Body of pancreas (tissue), 4 donors: ENCODE measurements around the gene ADGRF3. TPM values are rescaled to one million over a fixed set of nuclear protein-coding genes. Genes with fewer than 3 reads are reported as not detected.
A peak's percentile ranks its signal among the peaks of the same experiment; 100 is the strongest.

Source experiments
- ATAC-seq: fragments of 150-250 bp; one replicate; pipeline ENCODE4 v1.9.1; 2016
- DNase-seq, 4 donors: peaks; one replicate each; pipeline ENCODE4 v3.0.0-alpha.2; 2019
- H3K27ac ChIP-seq, 4 donors: fragments of 200-600 bp; sonication (generic); 1 replicate in 3 of 4; 2 replicates in 1 of 4; pipeline versions ENCODE4 v1.5.1 to v1.6.1; 2016 to 2019; ENCODE audit warnings: mild to moderate bottlenecking in 1 of 4, mixed read lengths in 1 of 4, moderate library complexity in 1 of 4
- H3K27me3 ChIP-seq, 2 donors: fragments of 200-600 bp; sonication (generic); one replicate each; pipeline ENCODE4 v1.6.0; 2016; ENCODE audit warnings: mild to moderate bottlenecking in 1 of 2
- H3K36me3 ChIP-seq, 2 donors: fragments of 200-600 bp; sonication (generic); replicated peaks in 1 of 2; 2 replicates each; pipeline ENCODE4 v1.5.1; 2016; ENCODE audit warnings: low read depth in 2 of 2; ENCODE audit not compliant: insufficient read depth in 1 of 2
- H3K4me1 ChIP-seq: fragments of 200-600 bp; sonication (generic); one replicate; pipeline ENCODE4 v1.6.0; 2016
- H3K4me3 ChIP-seq, 2 donors: fragments of 200-600 bp; sonication (generic); 1 replicate in 1 of 2; 2 replicates in 1 of 2; pipeline ENCODE4 v1.5.1; 2016 to 2019
- H3K9me3 ChIP-seq, 3 donors: fragments of 200-600 bp; sonication (generic); 1 replicate in 2 of 3; 2 replicates in 1 of 3; pipeline ENCODE4 v1.5.1; 2016
- POLR2A ChIP-seq, 3 donors: fragments of 450-650 bp; IDR thresholded peaks; one replicate each; pipeline ENCODE4 v1.6.1; 2016; ENCODE audit warnings: antibody characterized with exemption in 3 of 3, mild to moderate bottlenecking in 2 of 3
- WGBS, 2 donors: methylation state at CpG; one replicate each; pipeline ENCODE4 v1.1.5; 2017; 5-methylcytosine and 5-hydroxymethylcytosine counted together
- intact Hi-C: fragments of 100-400 bp; cut with DNase I; formaldehyde crosslinking; loops from one replicate; pipeline ENCODE4 v1.15.1; 2023
- total RNA-seq, 2 donors: library from RNA; depleted of rRNA; stranded (reverse); fragments of >200 nt; gene quantifications; one replicate each; pipeline ENCODE4 v1.1.0, GENCODE V29; 2016
- TF ChIP-seq, protein P1 (sequence below), 7 experiments: fragments of 450-650 bp in 4 of 7; fragments of 200-600 bp in 3 of 7; sonication (generic) in 3 of 7; IDR thresholded peaks; one replicate each; pipeline ENCODE4 v1.5.1; 2016 to 2019; ENCODE audit warnings: antibody characterized with exemption in 7 of 7

ADGRF3 gene
- total RNA-seq, 2 donors from 2014 or later: not detected

DNA sequence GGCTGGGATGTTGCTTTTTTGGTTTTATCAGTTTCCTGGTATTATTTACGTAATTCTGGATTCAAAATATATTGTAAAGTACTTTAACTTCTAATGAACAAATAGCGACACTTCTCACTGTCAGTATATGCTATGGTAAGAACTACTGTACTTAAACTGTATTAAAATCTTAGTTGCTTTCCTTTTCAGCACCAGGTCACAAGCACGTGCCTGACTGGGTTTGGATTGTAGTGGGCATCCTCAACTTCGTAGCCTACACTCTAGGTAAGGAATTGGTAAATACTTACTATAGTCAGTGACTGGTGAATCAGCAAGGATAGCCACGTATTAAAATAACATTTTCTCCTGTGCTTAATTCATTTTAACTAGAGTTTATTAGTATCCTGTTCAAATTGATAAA lies 20.4 kb upstream of the ADGRF3 start:
- intact Hi-C loops: no loop called here
- ATAC-seq (no peak), DNase-seq (no peak)
- TF ChIP-seq, protein P1, sequence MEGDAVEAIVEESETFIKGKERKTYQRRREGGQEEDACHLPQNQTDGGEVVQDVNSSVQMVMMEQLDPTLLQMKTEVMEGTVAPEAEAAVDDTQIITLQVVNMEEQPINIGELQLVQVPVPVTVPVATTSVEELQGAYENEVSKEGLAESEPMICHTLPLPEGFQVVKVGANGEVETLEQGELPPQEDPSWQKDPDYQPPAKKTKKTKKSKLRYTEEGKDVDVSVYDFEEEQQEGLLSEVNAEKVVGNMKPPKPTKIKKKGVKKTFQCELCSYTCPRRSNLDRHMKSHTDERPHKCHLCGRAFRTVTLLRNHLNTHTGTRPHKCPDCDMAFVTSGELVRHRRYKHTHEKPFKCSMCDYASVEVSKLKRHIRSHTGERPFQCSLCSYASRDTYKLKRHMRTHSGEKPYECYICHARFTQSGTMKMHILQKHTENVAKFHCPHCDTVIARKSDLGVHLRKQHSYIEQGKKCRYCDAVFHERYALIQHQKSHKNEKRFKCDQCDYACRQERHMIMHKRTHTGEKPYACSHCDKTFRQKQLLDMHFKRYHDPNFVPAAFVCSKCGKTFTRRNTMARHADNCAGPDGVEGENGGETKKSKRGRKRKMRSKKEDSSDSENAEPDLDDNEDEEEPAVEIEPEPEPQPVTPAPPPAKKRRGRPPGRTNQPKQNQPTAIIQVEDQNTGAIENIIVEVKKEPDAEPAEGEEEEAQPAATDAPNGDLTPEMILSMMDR (IDR thresholded peaks at IDR 0.05): no peak
- TF ChIP-seq POLR2A (IDR thresholded peaks at IDR 0.05): no peak
- no peaks in the 10 kb centered on the region for H3K9me3 ChIP-seq
- WGBS, 2 donors: 89 to 94% methylated on average over 5 of the region's 5 CpGs
- no peaks in the 10 kb centered on the region for H3K4me1 ChIP-seq
- no peak overlapping the region for H3K4me3 ChIP-seq
- H3K27ac ChIP-seq: no peak overlapping the region
- H3K27me3 ChIP-seq: no peaks in the 10 kb centered on the region
- peaks cover 2 to 4% of the 10 kb centered on the region in 2 donors for H3K36me3 ChIP-seq

DNA sequence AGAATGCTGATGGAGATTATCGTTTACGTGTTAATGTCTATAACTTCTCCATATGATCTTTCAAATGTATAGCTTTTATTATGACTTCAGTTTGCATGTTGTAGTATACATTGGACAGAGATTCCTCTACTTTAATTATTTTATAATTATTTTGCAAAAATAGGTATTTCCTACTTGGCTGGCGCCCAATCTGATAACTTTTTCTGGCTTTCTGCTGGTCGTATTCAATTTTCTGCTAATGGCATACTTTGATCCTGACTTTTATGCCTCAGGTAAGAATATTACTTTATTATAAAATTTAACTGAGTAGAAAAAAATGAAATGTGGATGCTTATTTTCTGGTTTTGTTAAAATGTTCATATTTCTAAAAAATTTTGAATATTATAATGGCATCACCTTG lies 18.1 kb upstream of the ADGRF3 start:
- WGBS, 2 donors: 83 to 84% methylated on average over 4 of the region's 4 CpGs
- ATAC-seq (no peak), DNase-seq (no peak)
- no peaks in the 10 kb centered on the region for H3K9me3 ChIP-seq
- H3K4me3 ChIP-seq: no peak overlapping the region
- no peak for TF ChIP-seq POLR2A (IDR thresholded peaks at IDR 0.05)
- TF ChIP-seq, protein P1 (IDR thresholded peaks at IDR 0.05): no peak
- H3K27me3 ChIP-seq: no peaks in the 10 kb centered on the region
- intact Hi-C loops: no loop called here
- peaks cover 12% of the 10 kb centered on the region for H3K4me1 ChIP-seq
- peaks cover 2 to 4% of the 10 kb centered on the region in 2 donors for H3K36me3 ChIP-seq
- H3K27ac ChIP-seq: no peak overlapping the region

DNA sequence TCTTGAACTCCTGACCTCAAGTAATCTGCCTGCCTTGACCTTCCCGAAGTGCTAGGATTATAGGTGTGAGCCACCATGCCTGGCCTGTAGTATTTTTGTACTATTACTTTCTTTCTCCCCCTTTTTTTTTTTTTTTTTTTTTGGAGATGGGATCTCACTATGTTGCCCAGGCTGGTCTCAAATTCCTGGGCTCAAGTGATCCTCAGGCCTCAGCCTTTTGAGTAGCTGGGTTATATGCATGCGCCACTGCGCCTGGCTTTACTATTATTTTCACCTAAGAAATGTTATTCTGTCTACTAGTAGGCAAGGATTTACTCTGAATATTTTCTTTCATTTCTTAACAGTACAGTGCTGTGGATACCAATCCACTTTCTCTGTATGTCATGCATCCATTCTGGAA lies 17.4 kb upstream of the ADGRF3 start:
- intact Hi-C loops: no loop called here
- no peak for TF ChIP-seq POLR2A (IDR thresholded peaks at IDR 0.05)
- TF ChIP-seq, protein P1 (IDR thresholded peaks at IDR 0.05): no peak
- Histone ChIP-seq H3K4me1 (peaks cover 19% of the 10 kb centered on the region), H3K4me3 (no peak overlapping the region), H3K36me3 (peaks cover 2 to 4% of the 10 kb centered on the region in 2 donors), H3K9me3 (no peaks in the 10 kb centered on the region), H3K27me3 (no peaks in the 10 kb centered on the region), H3K27ac (no peak overlapping the region)
- 79 to 95% methylated on average over 3 of the region's 3 CpGs for WGBS, 2 donors
- ATAC-seq (no peak), DNase-seq (no peak)

DNA sequence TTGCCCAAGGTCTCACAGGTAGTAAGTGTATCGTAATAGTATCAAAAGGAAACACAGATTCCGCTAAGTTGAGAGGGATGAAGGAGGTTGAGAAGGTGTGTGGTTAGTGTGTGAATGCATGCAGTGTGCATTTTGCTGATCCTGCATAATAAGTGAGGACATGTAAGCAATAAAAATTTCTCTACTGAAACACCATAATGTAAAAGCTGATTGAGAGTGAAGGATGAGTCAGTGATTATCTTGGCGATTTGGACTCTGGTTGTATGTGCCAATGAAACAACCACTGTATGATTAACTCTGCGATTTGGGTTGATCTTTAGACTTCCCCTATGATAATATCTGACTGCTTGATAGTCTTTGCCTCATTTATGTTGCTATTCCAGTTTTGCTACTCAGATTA lies 16.7 kb upstream of the ADGRF3 start:
- Histone ChIP-seq H3K27me3 (no peaks in the 10 kb centered on the region), H3K9me3 (no peaks in the 10 kb centered on the region), H3K4me1 (peaks cover 22% of the 10 kb centered on the region), H3K4me3 (no peak overlapping the region), H3K27ac (no peak overlapping the region), H3K36me3 (peaks cover 2 to 4% of the 10 kb centered on the region in 2 donors)
- TF ChIP-seq, protein P1 (IDR thresholded peaks at IDR 0.05): no peak
- no peak for TF ChIP-seq POLR2A (IDR thresholded peaks at IDR 0.05)
- intact Hi-C loops: no loop called here
- 64 to 69% methylated on average over 4 of the region's 4 CpGs for WGBS, 2 donors
- no peak for DNase-seq
- ATAC-seq: no peak

DNA sequence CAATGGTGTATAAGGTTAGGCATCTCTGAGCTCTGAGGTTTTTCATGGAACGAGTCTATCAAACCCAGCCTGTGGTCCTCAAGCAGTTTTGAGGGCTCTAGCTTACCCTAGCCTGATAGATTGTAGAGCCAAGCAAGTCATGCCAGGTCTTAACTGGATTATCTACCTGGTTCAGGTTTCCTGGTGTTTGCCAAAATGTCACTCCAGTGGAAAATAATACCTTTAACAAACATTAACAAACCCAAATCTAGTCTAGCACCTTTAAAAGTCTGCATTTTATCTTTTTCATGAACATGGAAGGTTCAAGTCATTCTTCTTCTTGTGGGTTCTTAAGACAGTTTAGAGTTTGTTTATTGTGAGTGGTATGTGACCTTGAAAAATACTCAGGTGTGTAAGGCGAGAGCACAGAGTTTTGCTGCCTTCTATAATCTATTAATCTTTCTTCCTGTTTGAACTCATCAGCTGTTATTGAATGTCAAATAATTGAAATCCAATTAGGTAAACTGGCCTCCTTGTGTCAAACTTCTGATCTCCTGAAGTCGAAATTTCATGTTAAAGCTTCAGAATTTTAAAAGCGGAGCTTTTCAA lies 13.4 kb upstream of the ADGRF3 start:
- peak; percentile 55 for ATAC-seq
- WGBS, 2 donors: 30 to 35% methylated on average over 4 of the region's 4 CpGs
- H3K27me3 ChIP-seq: no peaks in the 10 kb centered on the region
- H3K27ac ChIP-seq: peak overlapping the region in 1 of 4 donors; percentile 7
- TF ChIP-seq POLR2A (IDR thresholded peaks at IDR 0.05): no peak
- TF ChIP-seq, protein P1 (IDR thresholded peaks at IDR 0.05): no peak
- no peak overlapping the region for H3K4me3 ChIP-seq
- no peaks in the 10 kb centered on the region for H3K36me3 ChIP-seq
- peaks cover 22% of the 10 kb centered on the region for H3K4me1 ChIP-seq
- DNase-seq: peak in 1 of 4 donors; percentile 23
- H3K9me3 ChIP-seq: no peaks in the 10 kb centered on the region
- intact Hi-C loops: no loop called here
